Measurements from ENCODE around the gene NRAP. TPM values are rescaled to one million over a fixed set of nuclear protein-coding genes. Genes with fewer than 3 reads are reported as not detected.

Gene NRAP
- total RNA-seq, 4 donors from 2014 or later: 0.05 to 0.13 (median 0.13) TPM; not detected in 1

DNA sequence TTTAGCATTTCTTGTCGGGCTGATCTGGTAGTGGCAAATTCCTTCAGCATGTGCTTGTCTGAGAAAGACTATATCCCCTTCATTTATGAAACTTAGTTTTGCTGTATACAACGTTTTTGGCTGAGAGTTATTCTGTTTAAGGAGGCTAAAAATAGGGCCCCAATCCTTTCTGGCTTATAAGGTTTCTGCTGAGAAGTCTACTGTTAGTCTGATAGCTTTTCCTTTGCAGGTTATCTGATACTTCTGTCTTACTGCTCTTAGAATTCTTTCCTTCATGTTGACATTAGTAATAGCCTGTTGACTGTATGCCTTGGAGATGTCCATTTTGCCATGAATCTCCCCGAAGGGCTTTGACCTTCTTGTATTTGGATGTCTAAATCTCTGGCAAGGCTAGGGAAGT, 25.7 kb upstream of the NRAP start:
- intact Hi-C loops (cut with DNase I; ENCODE audit: low total_unique reads): no loop called here
- 66 to 81% methylated on average over 3 of the region's 3 CpGs for WGBS, 2 donors
- no peak overlapping the region for H3K4me3 ChIP-seq (ENCODE audit: low read depth, poor library complexity, severe bottlenecking)

GRCh38 chr10:113689057-113689456, 25.2 kb upstream of the NRAP start:
- TF ChIP-seq POLR2A (IDR thresholded peaks at IDR 0.05): no peak
- no peak overlapping the region for H3K4me3 ChIP-seq (ENCODE audit: low read depth, poor library complexity, severe bottlenecking)
- DNase-seq (ENCODE audit: low spot score in 2 of 2): no peak
- intact Hi-C loops (cut with DNase I; ENCODE audit: low total_unique reads): no loop called here
- WGBS, 2 donors: 92 to 98% methylated on average over 1 of the region's 1 CpG

More for the DNA sequence above, 25.7 kb upstream of the NRAP start:
- no peak for DNase-seq (ENCODE audit: low spot score in 2 of 2)
- TF ChIP-seq POLR2A (IDR thresholded peaks at IDR 0.05): no peak
- TF ChIP-seq, protein P1, sequence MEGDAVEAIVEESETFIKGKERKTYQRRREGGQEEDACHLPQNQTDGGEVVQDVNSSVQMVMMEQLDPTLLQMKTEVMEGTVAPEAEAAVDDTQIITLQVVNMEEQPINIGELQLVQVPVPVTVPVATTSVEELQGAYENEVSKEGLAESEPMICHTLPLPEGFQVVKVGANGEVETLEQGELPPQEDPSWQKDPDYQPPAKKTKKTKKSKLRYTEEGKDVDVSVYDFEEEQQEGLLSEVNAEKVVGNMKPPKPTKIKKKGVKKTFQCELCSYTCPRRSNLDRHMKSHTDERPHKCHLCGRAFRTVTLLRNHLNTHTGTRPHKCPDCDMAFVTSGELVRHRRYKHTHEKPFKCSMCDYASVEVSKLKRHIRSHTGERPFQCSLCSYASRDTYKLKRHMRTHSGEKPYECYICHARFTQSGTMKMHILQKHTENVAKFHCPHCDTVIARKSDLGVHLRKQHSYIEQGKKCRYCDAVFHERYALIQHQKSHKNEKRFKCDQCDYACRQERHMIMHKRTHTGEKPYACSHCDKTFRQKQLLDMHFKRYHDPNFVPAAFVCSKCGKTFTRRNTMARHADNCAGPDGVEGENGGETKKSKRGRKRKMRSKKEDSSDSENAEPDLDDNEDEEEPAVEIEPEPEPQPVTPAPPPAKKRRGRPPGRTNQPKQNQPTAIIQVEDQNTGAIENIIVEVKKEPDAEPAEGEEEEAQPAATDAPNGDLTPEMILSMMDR (IDR thresholded peaks at IDR 0.05): no peak

- WGBS, 2 donors: 84 to 93% methylated on average over 4 of the region's 4 CpGs
- DNase-seq (ENCODE audit: low spot score in 2 of 2): no peak
- intact Hi-C loops (cut with DNase I; ENCODE audit: low total_unique reads): no loop called here
- H3K4me3 ChIP-seq (ENCODE audit: low read depth, poor library complexity, severe bottlenecking): no peak overlapping the region
- TF ChIP-seq, protein P1 (IDR thresholded peaks at IDR 0.05): no peak
These were observed 23.2 kb upstream of the NRAP start for GRCh38 chr10:113687037-113687436.

- intact Hi-C loops (cut with DNase I; ENCODE audit: low total_unique reads): no loop called here
- no peak for TF ChIP-seq POLR2A (IDR thresholded peaks at IDR 0.05)
- TF ChIP-seq, protein P1 (IDR thresholded peaks at IDR 0.05): no peak
- no peak overlapping the region for H3K4me3 ChIP-seq (ENCODE audit: low read depth, poor library complexity, severe bottlenecking)
- WGBS, 2 donors: 95 to 99% methylated on average over 3 of the region's 3 CpGs
- DNase-seq (ENCODE audit: low spot score in 2 of 2): no peak
These were observed 22.2 kb upstream of the NRAP start for GRCh38 chr10:113686028-113686427.

- DNase-seq (ENCODE audit: low spot score in 2 of 2): no peak
- no peak overlapping the region for H3K4me3 ChIP-seq (ENCODE audit: low read depth, poor library complexity, severe bottlenecking)
- 92 to 95% methylated on average over 2 of the region's 2 CpGs for WGBS, 2 donors
- intact Hi-C loops (cut with DNase I; ENCODE audit: low total_unique reads): no loop called here
- TF ChIP-seq POLR2A (IDR thresholded peaks at IDR 0.05): no peak
- TF ChIP-seq, protein P1 (IDR thresholded peaks at IDR 0.05): no peak
These were observed 19.5 kb upstream of the NRAP start for GRCh38 chr10:113683300-113683699.

- no peak for TF ChIP-seq POLR2A (IDR thresholded peaks at IDR 0.05)
- TF ChIP-seq, protein P1 (IDR thresholded peaks at IDR 0.05): no peak
- WGBS, 2 donors: 64% methylated on average over 5 of the region's 5 CpGs
- no peak overlapping the region for H3K4me3 ChIP-seq (ENCODE audit: low read depth, poor library complexity, severe bottlenecking)
- intact Hi-C loops (cut with DNase I; ENCODE audit: low total_unique reads): no loop called here
- no peak for DNase-seq (ENCODE audit: low spot score in 2 of 2)
These were observed 18.0 kb upstream of the NRAP start for GRCh38 chr10:113681533-113682470.
